ENCODE data around the gene GZMB. TPM values are rescaled to one million over a fixed set of nuclear protein-coding genes. Genes with fewer than 3 reads are reported as not detected.
"Not testable (repeated sequence)": the region's sequence is repeated elsewhere in the genome, so short reads cannot be mapped to it uniquely, and the experiment has no call there.

Gene GZMB
- total and polyA plus RNA-seq, 2 experiments from 2014 or later = not detected

- 63% methylated on average over 3 of the region's 3 CpGs for WGBS (ENCODE audit: low lambda C conversion rate, missing lambda C conversion rate)
- no peaks in the 10 kb centered on the region for H3K36me3 ChIP-seq (replicated peaks; ENCODE audit: insufficient read depth, low read depth)
- no peaks in the 10 kb centered on the region for H3K4me1 ChIP-seq (ENCODE audit: insufficient read depth)
- H3K9me2 ChIP-seq (replicated peaks; ENCODE audit: insufficient read depth) = no peaks in the 10 kb centered on the region
- DNase-seq (ENCODE audit: low spot score) = no peak
- TF ChIP-seq CTCF (IDR thresholded peaks at IDR 0.05; ENCODE audit: poor library complexity) = no peak
- no peak for TF ChIP-seq EZH2 (IDR thresholded peaks at IDR 0.05; ENCODE audit: borderline replicate concordance)
- no peak for TF ChIP-seq EZH2phosphoT487 (IDR thresholded peaks at IDR 0.05; ENCODE audit: low read depth, severe bottlenecking, unreplicated experiment)
- no peak overlapping the region for H3K27ac ChIP-seq
- H2AFZ ChIP-seq = no peak overlapping the region
- no peaks in the 10 kb centered on the region for H4K20me1 ChIP-seq (ENCODE audit: insufficient read depth, poor library complexity, severe bottlenecking)
- no peak overlapping the region for H3K4me2 ChIP-seq
- H3K9me3 ChIP-seq (ENCODE audit: low read depth) = no peaks in the 10 kb centered on the region
- no peak overlapping the region for H3K4me3 ChIP-seq
- no peaks in the 10 kb centered on the region for H3K79me2 ChIP-seq
- no peaks in the 10 kb centered on the region for H3K27me3 ChIP-seq
Observed at GRCh38 chr14:24595073-24595808, 38.7 kb downstream of the GZMB start.

- H3K27me3 ChIP-seq; H3K4me1 ChIP-seq (ENCODE audit: insufficient read depth); H3K9me2 ChIP-seq (replicated peaks; ENCODE audit: insufficient read depth); H3K4me3 ChIP-seq; H3K4me2 ChIP-seq; H3K36me3 ChIP-seq (replicated peaks; ENCODE audit: insufficient read depth, low read depth); H4K20me1 ChIP-seq (ENCODE audit: insufficient read depth, poor library complexity, severe bottlenecking); H3K27ac ChIP-seq; H2AFZ ChIP-seq; H3K9me3 ChIP-seq (ENCODE audit: low read depth); DNase-seq (ENCODE audit: low spot score); H3K79me2 ChIP-seq: not testable (repeated sequence)
- WGBS (ENCODE audit: low lambda C conversion rate, missing lambda C conversion rate) = 74% methylated on average over 2 of the region's 2 CpGs
Observed at GRCh38 chr14:24591004-24591403, 43.0 kb downstream of the GZMB start.

DNA sequence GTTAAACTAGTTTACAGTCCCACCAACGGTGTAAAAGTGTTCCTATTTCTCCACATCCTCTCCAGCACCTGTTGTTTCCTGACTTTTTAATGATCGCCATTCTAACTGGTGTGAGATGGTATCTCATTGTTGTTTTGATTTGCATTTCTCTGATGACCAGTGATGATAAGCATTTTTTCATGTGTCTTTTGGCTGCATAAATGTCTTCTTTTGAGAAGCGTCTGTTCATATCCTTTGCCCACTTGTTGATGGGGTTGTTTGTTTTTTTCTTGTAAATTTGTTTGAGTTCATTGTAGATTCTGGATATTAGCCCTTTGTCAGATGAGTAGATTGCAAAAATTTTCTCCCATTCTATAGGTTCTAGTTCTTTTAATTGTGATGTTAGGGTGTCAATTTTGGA lies 49.6 kb downstream of the GZMB start:
- H3K9me2 ChIP-seq (replicated peaks; ENCODE audit: insufficient read depth); H3K4me2 ChIP-seq; H3K27me3 ChIP-seq; H3K79me2 ChIP-seq; H3K27ac ChIP-seq; H3K9me3 ChIP-seq (ENCODE audit: low read depth); H4K20me1 ChIP-seq (ENCODE audit: insufficient read depth, poor library complexity, severe bottlenecking); H3K4me3 ChIP-seq; H2AFZ ChIP-seq; H3K4me1 ChIP-seq (ENCODE audit: insufficient read depth); H3K36me3 ChIP-seq (replicated peaks; ENCODE audit: insufficient read depth, low read depth); DNase-seq (ENCODE audit: low spot score): not testable (repeated sequence)
- WGBS (ENCODE audit: low lambda C conversion rate, missing lambda C conversion rate) = 89% methylated on average over 3 of the region's 3 CpGs

Other genes starting within 250 kb of the GZMB start
- 41.7 and 56.5 TPM in 2 replicates for gene NYNRIN, start 235.2 kb downstream of the GZMB start, total RNA-seq
- 34.4 and 34.5 TPM in 2 replicates for gene NYNRIN, start 235.2 kb downstream of the GZMB start, polyA plus RNA-seq
- 2.2 and 2.8 TPM in 2 replicates for gene CBLN3, start 204.5 kb downstream of the GZMB start, total RNA-seq
- 0.99 and 2.4 TPM in 2 replicates for gene CBLN3, start 204.5 kb downstream of the GZMB start, polyA plus RNA-seq
- gene KHNYN, start 204.2 kb downstream of the GZMB start, total RNA-seq = 67.1 and 90.5 TPM in 2 replicates
- gene KHNYN, start 204.2 kb downstream of the GZMB start, polyA plus RNA-seq = 36.4 and 39.6 TPM in 2 replicates
- 24.4 and 34.1 TPM in 2 replicates for gene SDR39U1, start 191.4 kb downstream of the GZMB start, total RNA-seq
- 99.7 and 102 TPM in 2 replicates for gene SDR39U1, start 191.4 kb downstream of the GZMB start, polyA plus RNA-seq
- gene CMA1, start 125.9 kb downstream of the GZMB start, total RNA-seq = not detected in 2 replicates
- gene CMA1, start 125.9 kb downstream of the GZMB start, polyA plus RNA-seq = not detected in 2 replicates
- gene CTSG, start 57.9 kb downstream of the GZMB start, total RNA-seq = not detected in 2 replicates
- gene CTSG, start 57.9 kb downstream of the GZMB start, polyA plus RNA-seq = not detected in 2 replicates
- gene GZMH, start 24.5 kb downstream of the GZMB start, total RNA-seq = not detected in 2 replicates
- gene GZMH, start 24.5 kb downstream of the GZMB start, polyA plus RNA-seq = not detected in 2 replicates

Measured in hepatocyte (in vitro differentiated cells).